Measurements from ENCODE around the gene TBX2. TPM values are rescaled to one million over a fixed set of nuclear protein-coding genes. Genes with fewer than 3 reads are reported as not detected.
"Not testable (repeated sequence)": the region's sequence is repeated elsewhere in the genome, so short reads cannot be mapped to it uniquely, and the experiment has no call there.

TBX2 gene
- total and polyA plus RNA-seq, 12 donors = 2.4 to 22.1 (median 7.4) TPM

- Histone ChIP-seq H3K27ac (no peak overlapping the region), H3K4me3 (no peak overlapping the region), H3K27me3 (no peaks in the 10 kb centered on the region), H3K9me3 (replicated peaks in 1 of 3) (peaks cover 0 to 5% (median 0%) of the 10 kb centered on the region in 3 donors), H3K36me3 (replicated peaks in 1 of 2) (no peaks in the 10 kb centered on the region), H3K4me1 (replicated peaks in 1 of 2) (no peaks in the 10 kb centered on the region)
- no peak for DNase-seq
- 78 to 93% (median 81%) methylated on average over 4 of the region's 4 CpGs for WGBS, 4 donors
- intact Hi-C loops (cut with DNase I) = no loop called here
- no peak for TF ChIP-seq POLR2A (IDR thresholded peaks at IDR 0.05)
Observed at GRCh38 chr17:61431594-61432311, 32.1 kb downstream of the TBX2 start.

GRCh38 chr17:61436273-61436672, 36.6 kb downstream of the TBX2 start:
- intact Hi-C loops (cut with DNase I) = no loop called here
- Histone ChIP-seq H3K4me3 (no peak overlapping the region), H3K4me1 (replicated peaks in 1 of 2) (no peaks in the 10 kb centered on the region), H3K9me3 (replicated peaks in 1 of 3) (peaks cover 0 to 5% (median 0%) of the 10 kb centered on the region in 3 donors), H3K36me3 (replicated peaks in 1 of 2) (no peaks in the 10 kb centered on the region), H3K27ac (no peak overlapping the region), H3K27me3 (peaks cover 3% of the 10 kb centered on the region)
- DNase-seq = no peak
- TF ChIP-seq POLR2A (IDR thresholded peaks at IDR 0.05) = no peak

- TF ChIP-seq CTCF (IDR thresholded peaks at IDR 0.05) (no peak), POLR2A (IDR thresholded peaks at IDR 0.05) (no peak)
Observed at GRCh38 chr17:61436995-61437704, 37.5 kb downstream of the TBX2 start.

GRCh38 chr17:61440697-61441096, 41.1 kb downstream of the TBX2 start:
- no peak overlapping the region for H3K4me3 ChIP-seq
- H3K9me3 ChIP-seq (replicated peaks in 1 of 3) = no peaks in the 10 kb centered on the region
- TF ChIP-seq POLR2A (IDR thresholded peaks at IDR 0.05) = no peak
- TF ChIP-seq CTCF (IDR thresholded peaks at IDR 0.05) = no peak
- no peak for DNase-seq
- H3K36me3 ChIP-seq (replicated peaks in 1 of 2) = no peaks in the 10 kb centered on the region
- no peak overlapping the region for H3K27ac ChIP-seq
- intact Hi-C loops (cut with DNase I) = no loop called here
- peaks cover 3% of the 10 kb centered on the region for H3K27me3 ChIP-seq
- H3K4me1 ChIP-seq (replicated peaks in 1 of 2) = no peaks in the 10 kb centered on the region

More at GRCh38 chr17:61436995-61437704, 37.5 kb downstream of the TBX2 start:
- no peak overlapping the region for H3K27ac ChIP-seq
- H3K27me3 ChIP-seq = peaks cover 3% of the 10 kb centered on the region
- peaks cover 0 to 5% (median 0%) of the 10 kb centered on the region in 3 donors for H3K9me3 ChIP-seq (replicated peaks in 1 of 3)
- no peaks in the 10 kb centered on the region for H3K4me1 ChIP-seq (replicated peaks in 1 of 2)
- intact Hi-C loops (cut with DNase I) = no loop called here
- DNase-seq = no peak
- no peak overlapping the region for H3K4me3 ChIP-seq
- no peaks in the 10 kb centered on the region for H3K36me3 ChIP-seq (replicated peaks in 1 of 2)

- H3K4me3 ChIP-seq; intact Hi-C loops (cut with DNase I); H3K9me3 ChIP-seq (replicated peaks in 1 of 3); H3K27ac ChIP-seq; H3K36me3 ChIP-seq (replicated peaks in 1 of 2); H3K27me3 ChIP-seq; H3K4me1 ChIP-seq (replicated peaks in 1 of 2): not testable (repeated sequence)
- WGBS, 4 donors = 92 to 93% (median 93%) methylated on average over 6 of the region's 6 CpGs
- peak in 1 of 7 donors; percentile 5 for DNase-seq
Observed at GRCh38 chr17:61441507-61441906, 41.9 kb downstream of the TBX2 start.

All from adrenal gland (tissue), 12 donors.